Upper lobe of left lung (tissue), 4 donors: ENCODE data around the gene MAST4.

ENCODE experiments used
- CTCF ChIP-seq, 6 experiments: fragments of 450-650 bp in 4 of 6; fragments of 200-600 bp in 2 of 6; sonication (generic) in 2 of 6; IDR thresholded peaks; one replicate each; pipeline ENCODE4 v1.5.1; 2016 to 2019; ENCODE audit warnings: antibody characterized with exemption in 6 of 6
- EP300 ChIP-seq, 4 donors: sonication (generic); formaldehyde crosslinking; IDR thresholded peaks; one replicate each; pipeline ENCODE4 v1.5.1; 2017; ENCODE audit warnings: antibody characterized with exemption in 4 of 4, control low read depth in 2 of 4

- TF ChIP-seq EP300 (IDR thresholded peaks at IDR 0.05), result no peak
- TF ChIP-seq CTCF (IDR thresholded peaks at IDR 0.05), result no peak
Observed at GRCh38 chr5:67105270-67105669, 509.1 kb downstream of the MAST4 start.
